NCI-H524 (cell line): Measurements from ENCODE around the gene SPOCK2.
A peak's percentile ranks its signal among the peaks of the same experiment; 100 is the strongest.
"Not testable (repeated sequence)": the region's sequence is repeated elsewhere in the genome, so short reads cannot be mapped to it uniquely, and the experiment has no call there.

Experiments used
- DNase-seq, 2 experiments: peaks; one replicate each; lab custom pipeline; 2025; lab: John Stamatoyannopoulos, UW

SPOCK2 gene

GRCh38 chr10:72032409-72033162 is 55.8 kb downstream of the SPOCK2 start:
- DNase-seq = not testable (repeated sequence)

- no peak for DNase-seq
Measured at GRCh38 chr10:72031706-72032105, 56.6 kb downstream of the SPOCK2 start.

- no peak for DNase-seq
Measured at GRCh38 chr10:72030762-72031543, 57.4 kb downstream of the SPOCK2 start.

GRCh38 chr10:72029414-72029813 is 58.9 kb downstream of the SPOCK2 start:
- DNase-seq = no peak

DNA sequence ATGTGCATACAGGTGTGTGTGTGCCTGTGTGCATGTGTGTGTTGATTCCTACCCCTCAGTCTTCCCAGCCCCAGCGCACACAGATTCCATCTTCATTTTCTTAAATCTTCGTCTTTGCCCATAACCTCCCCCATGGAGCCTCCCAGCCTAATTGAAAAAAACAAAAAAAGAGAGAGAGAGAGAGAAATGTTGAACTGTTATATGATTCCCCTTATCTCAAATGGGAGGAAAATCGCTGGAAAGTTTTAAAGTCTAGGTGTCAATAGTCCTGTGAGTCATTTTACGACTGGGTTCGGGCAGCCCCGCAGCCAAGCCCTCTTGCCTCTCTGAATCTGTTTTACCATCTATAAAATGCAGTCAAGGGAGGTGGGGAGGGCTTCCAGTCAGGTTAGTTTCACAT is 60.9 kb downstream of the SPOCK2 start:
- DNase-seq = no peak

DNA sequence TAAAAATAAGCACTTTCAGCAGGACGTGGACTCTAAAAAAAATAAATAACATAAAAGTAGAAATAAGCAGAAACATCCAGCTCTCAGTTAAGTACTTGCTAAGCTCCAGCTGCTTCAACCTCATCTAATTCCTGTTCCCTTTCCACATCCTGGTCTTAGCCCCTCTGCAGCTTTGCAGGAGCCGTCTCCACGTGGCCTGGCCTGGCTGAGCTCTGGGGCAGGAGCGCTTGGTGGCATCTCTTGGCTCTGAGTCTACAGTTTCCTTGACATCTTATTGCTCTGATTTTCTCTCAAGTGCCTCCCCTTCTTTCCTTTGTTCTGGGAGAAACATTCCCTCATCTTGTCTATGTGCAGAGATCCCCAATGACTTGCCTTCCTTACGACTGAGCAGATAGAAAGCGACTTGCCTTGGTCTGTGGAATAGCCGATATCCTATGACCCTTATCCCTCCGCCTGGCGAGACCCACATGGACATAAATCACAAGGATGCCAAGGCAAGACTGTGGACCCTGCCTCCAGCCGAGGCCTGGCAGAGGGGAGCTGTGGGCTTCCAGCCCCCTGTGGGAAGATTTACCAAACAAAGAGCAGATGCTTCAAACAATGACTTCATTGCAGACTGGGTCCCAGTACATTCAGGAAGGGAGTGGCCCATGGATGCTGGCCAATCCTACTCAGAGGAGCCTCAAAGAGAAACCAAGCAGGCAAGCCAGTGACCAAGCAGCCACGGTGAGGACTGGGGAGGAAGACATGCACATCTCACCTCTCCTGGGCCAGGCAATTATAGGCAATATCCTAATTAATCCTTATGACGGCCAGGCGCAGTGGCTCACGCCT is 61.9 kb downstream of the SPOCK2 start:
- no peak for DNase-seq

- DNase-seq = no peak
Measured at GRCh38 chr10:72025832-72026231, 62.5 kb downstream of the SPOCK2 start.

DNA sequence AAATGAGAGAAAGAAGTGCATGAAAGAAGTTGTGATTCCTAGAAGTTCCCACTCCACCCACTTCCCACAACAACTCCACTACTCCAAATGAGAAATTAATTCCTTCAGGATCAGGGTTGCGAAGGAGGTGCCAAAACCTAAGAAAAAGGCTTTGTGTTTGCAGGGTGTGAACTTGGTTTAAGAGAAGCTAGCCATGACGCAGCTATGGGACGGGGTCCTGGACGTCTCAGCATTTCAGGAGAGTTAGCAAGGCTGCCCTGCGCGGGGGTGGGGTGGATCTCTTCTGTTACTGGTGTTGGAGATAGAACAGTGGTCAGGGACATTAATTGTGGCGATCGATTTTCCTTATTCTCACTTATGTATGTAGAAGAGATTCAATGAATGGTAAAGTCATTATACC is 63.0 kb downstream of the SPOCK2 start:
- no peak for DNase-seq

- DNase-seq = no peak
Measured at GRCh38 chr10:72024596-72024995, 63.8 kb downstream of the SPOCK2 start.

DNA sequence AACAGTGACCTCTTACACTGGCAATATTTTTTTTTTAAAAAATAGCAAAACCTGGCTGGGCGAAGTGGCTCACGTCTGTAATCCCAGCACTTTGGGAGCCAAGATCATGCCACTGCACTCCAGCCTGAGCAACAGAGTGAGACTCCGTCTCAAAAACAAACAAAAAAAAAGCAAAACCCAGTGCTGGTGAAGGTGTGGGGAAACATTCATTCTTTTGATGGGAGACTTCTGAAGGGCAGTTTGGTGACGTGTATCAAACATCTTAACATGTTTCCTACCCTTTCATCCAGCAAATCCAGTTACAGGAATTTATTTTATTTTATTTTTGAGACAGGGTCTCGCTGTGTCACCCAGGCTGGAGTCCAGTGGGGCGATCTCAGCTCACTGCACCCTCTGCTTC is 66.1 kb downstream of the SPOCK2 start:
- no peak for DNase-seq

DNA sequence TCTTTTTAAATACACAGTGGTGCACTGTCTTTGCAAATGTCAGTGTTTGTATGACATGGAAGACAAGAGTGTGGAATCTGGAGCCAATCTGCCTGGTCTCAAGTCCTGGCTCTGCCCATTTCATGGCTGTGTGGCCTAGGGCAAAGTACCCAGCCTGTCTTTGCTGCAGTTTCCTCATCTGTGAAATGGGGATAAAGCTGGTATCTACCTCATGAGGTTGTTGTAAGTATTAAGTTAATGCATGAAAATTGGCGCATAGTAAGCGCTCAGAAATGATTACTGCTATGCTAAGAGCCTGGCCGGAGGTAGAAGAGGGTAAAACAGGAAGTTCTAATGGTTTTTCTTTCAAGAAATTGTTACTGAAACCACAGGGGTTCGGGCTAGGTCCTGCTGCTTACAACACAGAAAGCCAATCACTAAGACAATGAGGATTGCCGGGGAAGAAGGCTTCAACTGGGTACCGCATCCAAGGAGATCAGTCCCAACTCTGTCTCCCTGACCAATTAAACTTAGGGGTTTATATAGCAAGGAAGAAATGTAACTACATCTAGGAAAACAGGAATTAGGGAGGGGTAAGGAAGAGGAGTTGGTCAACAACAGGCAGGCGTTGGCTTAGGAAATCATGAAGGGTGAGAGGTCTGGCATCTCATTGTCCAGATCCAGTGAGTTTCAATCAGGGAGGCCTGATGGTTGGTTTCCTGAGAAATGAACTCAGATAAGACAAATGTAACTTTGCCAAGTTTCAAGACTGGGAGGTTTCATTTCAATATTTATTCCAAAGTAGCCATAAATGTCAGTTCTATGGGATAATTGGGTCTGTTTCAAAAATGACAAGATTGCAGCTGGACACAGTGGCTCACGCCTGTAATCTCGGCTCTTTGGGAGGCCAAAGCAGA is 67.2 kb downstream of the SPOCK2 start:
- no peak for DNase-seq

- DNase-seq = no peak
Measured at GRCh38 chr10:72019085-72019876, 69.1 kb downstream of the SPOCK2 start.

DNA sequence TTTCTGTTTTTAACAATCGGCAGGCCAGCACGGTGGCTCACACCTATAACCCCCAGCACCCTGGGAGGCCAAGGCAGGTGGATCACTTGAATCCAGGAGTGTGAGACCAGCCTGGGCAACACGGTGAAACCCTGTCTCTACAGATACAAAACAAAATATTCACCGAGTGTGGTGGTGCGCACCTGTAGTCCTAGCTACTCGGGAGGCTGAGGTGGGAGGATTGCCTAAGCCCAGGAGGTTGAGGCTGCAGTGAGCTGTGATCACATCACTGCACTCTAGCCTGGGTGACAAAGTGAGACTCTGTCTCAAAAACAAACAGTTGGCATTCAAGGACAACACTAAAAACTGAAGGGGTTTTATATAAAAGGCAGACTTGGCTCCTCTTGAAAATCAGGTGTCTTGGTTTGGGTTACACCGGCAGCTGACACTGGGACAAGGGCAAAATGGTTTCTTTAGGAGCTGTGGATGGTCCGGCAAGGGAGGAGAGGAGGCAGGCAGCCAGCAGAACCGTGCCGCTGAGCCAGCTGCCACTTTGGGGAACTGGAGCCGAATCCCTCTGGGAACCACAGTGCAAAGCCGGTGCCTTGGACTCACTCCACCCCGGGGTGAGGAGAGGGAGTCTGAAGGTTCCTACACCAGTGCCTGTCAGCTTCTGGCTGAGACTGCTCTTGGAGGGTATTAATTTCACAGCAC is 71.6 kb downstream of the SPOCK2 start:
- peak; percentile 22 to 49 for DNase-seq

- DNase-seq = no peak
Measured at GRCh38 chr10:72015841-72016240, 72.5 kb downstream of the SPOCK2 start.

- DNase-seq = no peak
Measured at GRCh38 chr10:72014785-72015480, 73.4 kb downstream of the SPOCK2 start.

DNA sequence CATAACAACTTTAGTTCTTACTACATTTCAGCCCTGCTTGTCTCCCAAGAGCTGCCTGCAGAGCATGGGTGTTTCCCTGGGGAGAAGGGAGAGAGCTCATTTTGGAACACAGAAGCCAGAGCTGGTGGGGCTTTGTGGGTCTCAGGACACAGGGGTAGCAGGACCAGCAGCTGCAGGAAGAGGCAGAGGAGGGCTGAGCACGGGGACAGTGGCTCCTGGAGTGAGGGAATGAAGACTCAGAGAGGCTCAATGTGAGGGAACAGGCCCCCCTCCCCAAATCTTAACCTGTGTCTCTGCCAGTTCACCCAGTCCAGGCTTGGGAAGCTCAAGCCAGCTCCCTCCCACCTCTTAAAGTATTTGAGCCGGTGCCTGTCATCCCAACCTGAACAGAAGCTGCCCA is 74.2 kb downstream of the SPOCK2 start:
- no peak for DNase-seq

DNA sequence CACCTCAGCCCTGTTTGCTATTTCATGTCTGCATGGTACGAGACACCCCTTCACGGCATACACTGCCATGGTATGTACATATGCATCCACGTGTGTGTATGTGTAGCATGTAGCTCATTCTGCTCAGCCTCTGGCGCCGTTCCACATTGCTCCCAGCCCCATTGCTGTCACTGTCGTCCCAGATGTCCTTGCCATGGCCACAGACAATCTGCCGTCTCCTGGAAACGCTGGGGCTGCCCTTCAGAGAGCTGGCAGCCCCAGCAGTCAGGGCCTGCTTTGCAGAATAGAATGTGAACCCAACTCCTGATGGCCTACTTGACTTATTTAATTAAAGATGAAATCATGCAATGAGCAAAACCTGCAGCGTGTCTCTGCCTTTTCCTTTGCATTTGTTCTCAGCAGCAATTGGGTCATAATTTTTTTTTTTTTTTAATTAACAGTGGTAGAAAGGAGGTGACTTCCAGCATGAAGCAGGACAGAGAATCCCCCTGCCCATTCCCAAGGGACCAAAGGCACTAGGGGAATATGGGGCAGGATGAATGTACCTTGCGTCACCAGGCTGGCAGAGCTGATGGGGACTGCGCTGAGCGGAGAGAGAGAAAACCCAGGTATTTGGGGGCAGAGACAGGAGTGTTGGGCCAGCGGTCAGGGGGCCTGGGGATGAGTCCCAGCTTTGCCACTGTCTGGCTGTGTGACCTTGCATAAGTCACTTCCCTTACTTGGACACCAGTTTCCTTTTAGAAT is 75.0 kb downstream of the SPOCK2 start:
- DNase-seq = no peak

- no peak for DNase-seq
Measured at GRCh38 chr10:72012796-72013195, 75.6 kb downstream of the SPOCK2 start.
